GM23338 (cell line): ENCODE results near the gene WNT6. TPM values are rescaled to one million over a fixed set of nuclear protein-coding genes. Genes with fewer than 3 reads are reported as not detected.
A peak's percentile ranks its signal among the peaks of the same experiment; 100 is the strongest.

Experiments
- ATAC-seq: fragments of 200-7000 bp; cut with Tn5 transposase; 3 replicates; pipeline ENCODE4 v1.9.1; 2020
- DNase-seq: peaks from one replicate; pipeline ENCODE4 v3.0.0-alpha.2; 2015; ENCODE audit warnings: low spot score
- H2AFZ ChIP-seq: fragments of 200-600 bp; sonication (generic); 2 replicates; pipeline ENCODE4 v1.8.0; 2016; ENCODE audit warnings: antibody characterized with exemption, mild to moderate bottlenecking, moderate library complexity
- H3F3A ChIP-seq: fragments of 200-600 bp; sonication (generic); replicated peaks from 2 replicates; pipeline ENCODE4 v1.8.0; 2017; ENCODE audit warnings: antibody characterized with exemption, mixed run types, low read depth
- H3K27ac ChIP-seq: fragments of 200-600 bp; sonication (generic); 2 replicates; pipeline ENCODE4 v1.6.1; 2016; ENCODE audit warnings: low read depth
- H3K27me3 ChIP-seq: fragments of 200-600 bp; sonication (generic); 2 replicates; pipeline ENCODE4 v1.8.0; 2016; ENCODE audit warnings: mild to moderate bottlenecking, mixed run types, moderate library complexity; ENCODE audit not compliant: insufficient read depth
- H3K36me3 ChIP-seq: fragments of 200-600 bp; sonication (generic); 2 replicates; pipeline ENCODE4 v1.8.0; 2016; ENCODE audit warnings: mild to moderate bottlenecking; ENCODE audit not compliant: insufficient read depth
- H3K4me1 ChIP-seq: fragments of 200-600 bp; sonication (generic); 2 replicates; pipeline ENCODE4 v1.8.0; 2016; ENCODE audit warnings: mild to moderate bottlenecking, moderate library complexity; ENCODE audit not compliant: insufficient read depth
- H3K4me2 ChIP-seq: fragments of 200-600 bp; sonication (generic); 2 replicates; pipeline ENCODE4 v1.7.1; 2017; ENCODE audit warnings: mixed run types
- H3K4me3 ChIP-seq: fragments of 200-600 bp; sonication (generic); 2 replicates; pipeline ENCODE4 v1.6.1; 2016; ENCODE audit warnings: mixed run types
- H3K79me2 ChIP-seq: fragments of 200-600 bp; sonication (generic); replicated peaks from 2 replicates; pipeline ENCODE4 v1.8.0; 2017; ENCODE audit warnings: mild to moderate bottlenecking; ENCODE audit not compliant: insufficient read depth
- H3K9me2 ChIP-seq: fragments of 200-600 bp; sonication (generic); 2 replicates; pipeline ENCODE4 v1.8.0; 2017; ENCODE audit not compliant: insufficient read depth
- H4K20me1 ChIP-seq: fragments of 200-600 bp; sonication (generic); replicated peaks from 2 replicates; pipeline ENCODE4 v1.8.0; 2017; ENCODE audit warnings: mild to moderate bottlenecking; ENCODE audit not compliant: insufficient read depth
- H3K27ac Mint-ChIP-seq: 2 replicates; pipeline ENCODE4 v1.8.0; 2020; ENCODE audit warnings: inconsistent platforms, mild to moderate bottlenecking, moderate library complexity, mixed read lengths
- H3K27me3 Mint-ChIP-seq: 3 replicates; pipeline ENCODE4 v1.8.0; 2022; ENCODE audit warnings: low read depth, mild to moderate bottlenecking, moderate library complexity, mixed read lengths, inconsistent platforms; ENCODE audit not compliant: insufficient read depth, poor library complexity
- H3K36me3 Mint-ChIP-seq: 3 replicates; pipeline ENCODE4 v1.8.0; 2021; ENCODE audit warnings: low read depth, mild to moderate bottlenecking, inconsistent platforms, moderate library complexity, mixed read lengths
- H3K4me1 Mint-ChIP-seq: 3 replicates; pipeline ENCODE4 v1.8.0; 2020; ENCODE audit warnings: mild to moderate bottlenecking, inconsistent platforms, mixed read lengths
- H3K4me3 Mint-ChIP-seq: 3 replicates; pipeline ENCODE4 v1.8.0; 2021; ENCODE audit warnings: moderate library complexity, mild to moderate bottlenecking, inconsistent platforms, mixed read lengths
- H3K9me3 Mint-ChIP-seq: 3 replicates; pipeline ENCODE4 v1.8.0; 2020; ENCODE audit warnings: moderate library complexity, mild to moderate bottlenecking, inconsistent platforms, mixed read lengths
- CREB1 ChIP-seq: fragments of 250-450 bp; sonication (Bioruptor Pico); IDR thresholded peaks from 2 replicates; pipeline ENCODE4 v1.5.0; 2020; ENCODE audit warnings: low read depth, mild to moderate bottlenecking, moderate library complexity
- ETS1 ChIP-seq: IDR thresholded peaks from 2 replicates; pipeline ENCODE4 v1.6.1; 2016; ENCODE audit warnings: antibody characterized with exemption
- EZH2 ChIP-seq: fragments of 200-600 bp; sonication (generic); IDR thresholded peaks from one replicate; pipeline ENCODE4 v1.8.0; 2017; ENCODE audit warnings: antibody characterized with exemption, mild to moderate bottlenecking, low read depth; ENCODE audit not compliant: unreplicated experiment
- EZH2phosphoT487 ChIP-seq: fragments of 200-600 bp; sonication (generic); IDR thresholded peaks from one replicate; pipeline ENCODE4 v1.8.1; 2018; ENCODE audit warnings: antibody characterized with exemption; ENCODE audit not compliant: unreplicated experiment
- JUNB ChIP-seq: IDR thresholded peaks from one replicate; pipeline ENCODE4 v1.6.1; 2016; ENCODE audit warnings: antibody characterized with exemption; ENCODE audit not compliant: unreplicated experiment
- NANOG ChIP-seq: IDR thresholded peaks from 2 replicates; pipeline ENCODE4 v1.6.1; 2016; ENCODE audit warnings: antibody characterized with exemption, borderline replicate concordance
- POLR2AphosphoS5 ChIP-seq: IDR thresholded peaks from 2 replicates; pipeline ENCODE4 v1.6.1; 2016; ENCODE audit warnings: antibody characterized with exemption, low read depth
- STAT1 ChIP-seq: IDR thresholded peaks from one replicate; pipeline ENCODE4 v1.6.1; 2016; ENCODE audit warnings: antibody characterized with exemption; ENCODE audit not compliant: unreplicated experiment
- ZNF114 ChIP-seq: fragments of 250-450 bp; sonication (Bioruptor Pico); IDR thresholded peaks from 2 replicates; pipeline ENCODE4 v1.5.0; 2020; ENCODE audit warnings: mild to moderate bottlenecking, moderate library complexity
- ZNF331 ChIP-seq: fragments of 250-450 bp; sonication (Bioruptor Pico); IDR thresholded peaks from 2 replicates; pipeline ENCODE4 v1.5.0; 2020; ENCODE audit warnings: low read depth, mild to moderate bottlenecking, moderate library complexity
- ZNF462 ChIP-seq: fragments of 250-450 bp; sonication (Bioruptor Pico); IDR thresholded peaks from 2 replicates; pipeline ENCODE4 v1.5.0; 2020; ENCODE audit warnings: mild to moderate bottlenecking, moderate library complexity
- polyA plus RNA-seq: library from polyadenylated mRNA; unstranded; fragments of >200 nt; fragmentation: Nextera tagmentation; extraction: Ambion mirVana; gene quantifications from 2 replicates; pipeline ENCODE4 v1.2.1, GENCODE V29; 2016
- total RNA-seq: library from RNA; depleted of rRNA; stranded (reverse); fragments of >200 nt; shearing (Covaris generic); gene quantifications from 2 replicates; pipeline ENCODE4 v1.2.3, GENCODE V29; 2014
- TF ChIP-seq, protein P1 (sequence below): IDR thresholded peaks from one replicate; pipeline ENCODE4 v1.6.1; 2018; ENCODE audit warnings: antibody characterized with exemption; ENCODE audit not compliant: unreplicated experiment
- TF ChIP-seq, protein P2 (sequence below), 2 experiments: fragments of 200-600 bp in 1 of 2; sonication (generic) in 1 of 2; conservative IDR thresholded peaks; 2 replicates each; pipeline versions ENCODE4 v1.5.1 to v1.6.1; 2016 to 2017; ENCODE audit warnings: antibody characterized with exemption in 2 of 2, low read depth in 2 of 2, mild to moderate bottlenecking in 2 of 2, moderate library complexity in 1 of 2

The WNT6 gene
- total and polyA plus RNA-seq, 2 experiments from 2014 or later: not detected

DNA sequence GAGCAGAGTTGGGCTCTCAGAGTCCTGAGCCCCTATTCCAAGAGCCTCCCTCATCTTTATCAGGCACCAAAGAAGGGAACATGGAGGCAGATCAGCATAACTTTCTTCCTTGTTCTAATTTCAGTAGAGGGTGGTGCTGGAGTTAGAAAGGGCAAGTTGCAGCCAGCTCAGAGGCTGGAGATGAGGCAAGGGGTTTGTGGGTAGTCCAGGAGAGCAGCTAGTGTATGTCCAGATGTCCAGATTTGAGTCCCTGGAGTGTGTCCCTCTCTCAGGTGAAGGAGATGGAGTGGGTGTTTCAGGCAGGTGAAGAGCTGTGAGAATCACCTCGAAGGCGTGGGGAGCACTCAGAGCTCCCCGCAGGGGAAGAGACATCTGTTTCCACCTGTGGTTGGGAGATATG is 27.5 kb upstream of the WNT6 start:
- Mint-ChIP-seq H3K27me3 (peaks cover 2% of the 10 kb centered on the region), H3K9me3 (no peaks in the 10 kb centered on the region), H3K4me3 (no peak overlapping the region), H3K4me1 (no peaks in the 10 kb centered on the region; the same call in 2 of the 3 replicates), H3K27ac (no peak overlapping the region), H3K36me3 (no peaks in the 10 kb centered on the region)
- Histone ChIP-seq H3K4me2 (no peak overlapping the region), H3K27ac (no peak overlapping the region), H2AFZ (peak overlapping the region; percentile 28; the same call in 1 of the 2 replicates), H3K4me1 (no peaks in the 10 kb centered on the region), H3K4me3 (no peak overlapping the region), H4K20me1 (no peaks in the 10 kb centered on the region), H3K27me3 (no peaks in the 10 kb centered on the region), H3K9me2 (no peaks in the 10 kb centered on the region), H3K36me3 (no peaks in the 10 kb centered on the region), H3F3A (no peaks in the 10 kb centered on the region), H3K79me2 (no peaks in the 10 kb centered on the region)
- TF ChIP-seq POLR2AphosphoS5: no peak
- no peak for TF ChIP-seq CREB1 (CRISPR knock-in tag)
- no peak for TF ChIP-seq NANOG
- no peak for TF ChIP-seq ZNF114 (CRISPR knock-in tag)
- no peak for TF ChIP-seq EZH2
- no peak for TF ChIP-seq JUNB
- TF ChIP-seq STAT1: no peak
- no peak for TF ChIP-seq ZNF462 (CRISPR knock-in tag)
- no peak for TF ChIP-seq EZH2phosphoT487
- TF ChIP-seq, protein P1, sequence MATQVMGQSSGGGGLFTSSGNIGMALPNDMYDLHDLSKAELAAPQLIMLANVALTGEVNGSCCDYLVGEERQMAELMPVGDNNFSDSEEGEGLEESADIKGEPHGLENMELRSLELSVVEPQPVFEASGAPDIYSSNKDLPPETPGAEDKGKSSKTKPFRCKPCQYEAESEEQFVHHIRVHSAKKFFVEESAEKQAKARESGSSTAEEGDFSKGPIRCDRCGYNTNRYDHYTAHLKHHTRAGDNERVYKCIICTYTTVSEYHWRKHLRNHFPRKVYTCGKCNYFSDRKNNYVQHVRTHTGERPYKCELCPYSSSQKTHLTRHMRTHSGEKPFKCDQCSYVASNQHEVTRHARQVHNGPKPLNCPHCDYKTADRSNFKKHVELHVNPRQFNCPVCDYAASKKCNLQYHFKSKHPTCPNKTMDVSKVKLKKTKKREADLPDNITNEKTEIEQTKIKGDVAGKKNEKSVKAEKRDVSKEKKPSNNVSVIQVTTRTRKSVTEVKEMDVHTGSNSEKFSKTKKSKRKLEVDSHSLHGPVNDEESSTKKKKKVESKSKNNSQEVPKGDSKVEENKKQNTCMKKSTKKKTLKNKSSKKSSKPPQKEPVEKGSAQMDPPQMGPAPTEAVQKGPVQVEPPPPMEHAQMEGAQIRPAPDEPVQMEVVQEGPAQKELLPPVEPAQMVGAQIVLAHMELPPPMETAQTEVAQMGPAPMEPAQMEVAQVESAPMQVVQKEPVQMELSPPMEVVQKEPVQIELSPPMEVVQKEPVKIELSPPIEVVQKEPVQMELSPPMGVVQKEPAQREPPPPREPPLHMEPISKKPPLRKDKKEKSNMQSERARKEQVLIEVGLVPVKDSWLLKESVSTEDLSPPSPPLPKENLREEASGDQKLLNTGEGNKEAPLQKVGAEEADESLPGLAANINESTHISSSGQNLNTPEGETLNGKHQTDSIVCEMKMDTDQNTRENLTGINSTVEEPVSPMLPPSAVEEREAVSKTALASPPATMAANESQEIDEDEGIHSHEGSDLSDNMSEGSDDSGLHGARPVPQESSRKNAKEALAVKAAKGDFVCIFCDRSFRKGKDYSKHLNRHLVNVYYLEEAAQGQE: no peak
- no peak for TF ChIP-seq ZNF331 (CRISPR knock-in tag)
- TF ChIP-seq ETS1: no peak
- TF ChIP-seq, protein P2, sequence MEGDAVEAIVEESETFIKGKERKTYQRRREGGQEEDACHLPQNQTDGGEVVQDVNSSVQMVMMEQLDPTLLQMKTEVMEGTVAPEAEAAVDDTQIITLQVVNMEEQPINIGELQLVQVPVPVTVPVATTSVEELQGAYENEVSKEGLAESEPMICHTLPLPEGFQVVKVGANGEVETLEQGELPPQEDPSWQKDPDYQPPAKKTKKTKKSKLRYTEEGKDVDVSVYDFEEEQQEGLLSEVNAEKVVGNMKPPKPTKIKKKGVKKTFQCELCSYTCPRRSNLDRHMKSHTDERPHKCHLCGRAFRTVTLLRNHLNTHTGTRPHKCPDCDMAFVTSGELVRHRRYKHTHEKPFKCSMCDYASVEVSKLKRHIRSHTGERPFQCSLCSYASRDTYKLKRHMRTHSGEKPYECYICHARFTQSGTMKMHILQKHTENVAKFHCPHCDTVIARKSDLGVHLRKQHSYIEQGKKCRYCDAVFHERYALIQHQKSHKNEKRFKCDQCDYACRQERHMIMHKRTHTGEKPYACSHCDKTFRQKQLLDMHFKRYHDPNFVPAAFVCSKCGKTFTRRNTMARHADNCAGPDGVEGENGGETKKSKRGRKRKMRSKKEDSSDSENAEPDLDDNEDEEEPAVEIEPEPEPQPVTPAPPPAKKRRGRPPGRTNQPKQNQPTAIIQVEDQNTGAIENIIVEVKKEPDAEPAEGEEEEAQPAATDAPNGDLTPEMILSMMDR (conservative IDR thresholded peaks at IDR 0.05; ENCODE audit: low read depth in 2 of 2): no peak
- ATAC-seq (no peak), DNase-seq (no peak)
